OCI-LY1 (cell line): ENCODE data around the gene OGFR.

Source experiments
- CTCF ChIP-seq: fragments of 200-600 bp; sonication (generic), shearing (Covaris generic); IDR thresholded peaks from 2 replicates; pipeline ENCODE4 v1.5.1; 2017; ENCODE audit warnings: mild to moderate bottlenecking, antibody characterized with exemption, low read length, moderate library complexity, mixed read lengths
- EZH2 ChIP-seq: fragments of 200-600 bp; sonication (generic), shearing (Covaris generic); IDR thresholded peaks from 2 replicates; pipeline ENCODE4 v1.8.0; 2017; ENCODE audit warnings: borderline replicate concordance, mixed run types, mild to moderate bottlenecking, antibody characterized with exemption, low read length, moderate library complexity, mixed read lengths

GRCh38 chr20:62759981-62760431 lies 44.6 kb upstream of the OGFR start:
- no peak for TF ChIP-seq CTCF
- no peak for TF ChIP-seq EZH2
